HL-60 (cell line): ENCODE results near the gene RAI1.

Experiments
- DNase-seq, 2 experiments: peaks; one replicate each; pipeline ENCODE4 v3.0.0-alpha.2; 2010 to 2020; ENCODE audit warnings: low read depth in 1 of 2, low spot score in 1 of 2
- H3K27ac ChIP-seq: fragments of 250-450 bp; sonication (Bioruptor Pico); replicated peaks from 2 replicates; pipeline ENCODE4 v1.5.1; 2020; ENCODE audit warnings: mild to moderate bottlenecking, moderate library complexity
- H3K27me3 ChIP-seq: fragments of 250-450 bp; sonication (Bioruptor Pico); 2 replicates; pipeline ENCODE4 v1.5.1; 2021; ENCODE audit warnings: mild to moderate bottlenecking, moderate library complexity; ENCODE audit not compliant: insufficient read depth, poor library complexity, severe bottlenecking
- H3K4me3 ChIP-seq: replicated peaks from 2 replicates; pipeline ENCODE4 v1.5.1; 2011; ENCODE audit warnings: mild to moderate bottlenecking, control low read depth, low read length; ENCODE audit not compliant: insufficient read depth
- GABPA ChIP-seq: IDR thresholded peaks from 2 replicates; pipeline ENCODE4 v1.6.1; 2012; ENCODE audit warnings: low read depth
- POLR2AphosphoS5 ChIP-seq: IDR thresholded peaks from 2 replicates; pipeline ENCODE4 v1.6.1; 2012; ENCODE audit warnings: low read depth
- REST ChIP-seq: IDR thresholded peaks from 2 replicates; pipeline ENCODE4 v1.6.1; 2012; ENCODE audit warnings: low read depth; ENCODE audit not compliant: insufficient replicate concordance
- SPI1 ChIP-seq: IDR thresholded peaks from 2 replicates; pipeline ENCODE4 v1.6.1; 2012; ENCODE audit warnings: low read depth, mild to moderate bottlenecking, borderline replicate concordance
- TF ChIP-seq, protein P1 (sequence below): IDR thresholded peaks from one replicate; pipeline ENCODE4 v1.5.1; 2011; ENCODE audit warnings: low read length, control low read depth, inconsistent platforms; ENCODE audit not compliant: insufficient read depth

The RAI1 gene

DNA sequence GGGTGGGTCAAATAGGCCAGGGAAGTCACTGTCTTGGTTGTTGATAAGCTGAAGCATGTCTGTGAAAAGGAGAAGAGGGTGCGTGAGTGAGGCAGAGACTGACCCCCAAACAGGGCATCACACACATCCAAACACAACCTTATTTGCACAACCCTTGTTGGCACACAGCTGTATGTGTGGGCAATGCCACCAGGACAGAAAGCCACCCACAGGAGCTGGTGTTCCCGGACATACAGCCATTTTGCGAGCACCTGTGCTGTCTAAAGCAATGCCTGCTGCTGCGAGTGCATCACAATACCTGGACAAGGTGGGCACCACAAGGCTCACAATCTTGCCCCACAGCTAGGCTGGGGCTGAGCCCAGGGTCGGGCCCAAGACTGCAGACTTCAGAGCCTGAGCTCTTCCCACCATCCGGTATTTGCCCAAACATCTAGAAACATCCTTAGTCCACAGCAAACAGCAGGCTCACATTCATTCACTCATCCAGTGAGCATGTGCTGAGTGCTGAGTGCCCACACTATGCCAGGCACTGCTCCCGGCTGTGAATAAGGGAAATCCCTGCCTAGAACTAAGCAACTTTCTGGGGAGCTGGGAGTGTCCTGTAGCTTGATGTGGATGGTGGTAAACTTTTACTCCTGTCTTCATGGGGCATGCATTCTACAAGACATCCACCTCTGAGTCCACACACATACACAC lies 139.4 kb downstream of the RAI1 start:
- no peak for DNase-seq
- Histone ChIP-seq H3K27ac (no peak overlapping the region), H3K4me3 (no peak overlapping the region), H3K27me3 (no peaks in the 10 kb centered on the region)
- TF ChIP-seq, protein P1, sequence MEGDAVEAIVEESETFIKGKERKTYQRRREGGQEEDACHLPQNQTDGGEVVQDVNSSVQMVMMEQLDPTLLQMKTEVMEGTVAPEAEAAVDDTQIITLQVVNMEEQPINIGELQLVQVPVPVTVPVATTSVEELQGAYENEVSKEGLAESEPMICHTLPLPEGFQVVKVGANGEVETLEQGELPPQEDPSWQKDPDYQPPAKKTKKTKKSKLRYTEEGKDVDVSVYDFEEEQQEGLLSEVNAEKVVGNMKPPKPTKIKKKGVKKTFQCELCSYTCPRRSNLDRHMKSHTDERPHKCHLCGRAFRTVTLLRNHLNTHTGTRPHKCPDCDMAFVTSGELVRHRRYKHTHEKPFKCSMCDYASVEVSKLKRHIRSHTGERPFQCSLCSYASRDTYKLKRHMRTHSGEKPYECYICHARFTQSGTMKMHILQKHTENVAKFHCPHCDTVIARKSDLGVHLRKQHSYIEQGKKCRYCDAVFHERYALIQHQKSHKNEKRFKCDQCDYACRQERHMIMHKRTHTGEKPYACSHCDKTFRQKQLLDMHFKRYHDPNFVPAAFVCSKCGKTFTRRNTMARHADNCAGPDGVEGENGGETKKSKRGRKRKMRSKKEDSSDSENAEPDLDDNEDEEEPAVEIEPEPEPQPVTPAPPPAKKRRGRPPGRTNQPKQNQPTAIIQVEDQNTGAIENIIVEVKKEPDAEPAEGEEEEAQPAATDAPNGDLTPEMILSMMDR, result no peak
- no peak for TF ChIP-seq GABPA
- no peak for TF ChIP-seq SPI1
- TF ChIP-seq POLR2AphosphoS5, result no peak
- TF ChIP-seq REST, result no peak

GRCh38 chr17:17822189-17822588 lies 140.9 kb downstream of the RAI1 start:
- Histone ChIP-seq H3K27me3 (no peaks in the 10 kb centered on the region), H3K27ac (no peak overlapping the region), H3K4me3 (no peak overlapping the region)
- no peak for TF ChIP-seq REST
- TF ChIP-seq GABPA, result no peak
- TF ChIP-seq, protein P1, result no peak
- no peak for TF ChIP-seq POLR2AphosphoS5
- TF ChIP-seq SPI1, result no peak
- DNase-seq, result no peak

DNA sequence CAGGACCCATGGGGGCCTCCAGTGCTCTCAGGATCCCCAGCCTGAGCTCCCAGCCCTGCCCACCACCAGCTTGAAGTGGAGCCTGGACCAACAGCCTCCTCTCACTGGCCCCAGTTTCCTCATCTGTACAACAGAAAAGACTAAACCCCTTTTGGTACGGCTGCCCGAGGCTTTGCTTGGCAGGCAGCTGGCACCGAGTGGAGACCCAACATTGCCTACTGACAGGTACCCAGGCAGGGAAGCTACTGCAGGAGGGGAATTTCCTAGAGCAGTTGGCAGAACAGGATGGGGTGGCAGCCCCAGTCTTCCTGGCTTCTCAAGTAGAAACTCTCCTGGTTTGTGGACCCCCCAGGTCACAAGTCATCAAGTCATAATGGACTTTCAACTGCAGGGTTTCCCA lies 141.4 kb downstream of the RAI1 start:
- no peak for DNase-seq
- no peak overlapping the region for H3K27ac ChIP-seq
- H3K4me3 ChIP-seq, result no peak overlapping the region
- no peaks in the 10 kb centered on the region for H3K27me3 ChIP-seq
- TF ChIP-seq, protein P1, result no peak
- no peak for TF ChIP-seq POLR2AphosphoS5
- TF ChIP-seq REST, result no peak
